Progenitor cell of endocrine pancreas (in vitro differentiated cells): ENCODE data around the gene SLC49A3. TPM values are rescaled to one million over a fixed set of nuclear protein-coding genes. Genes with fewer than 3 reads are reported as not detected.

Experiments used
- DNase-seq: peaks from one replicate; pipeline ENCODE4 v3.0.0; 2021; ENCODE audit warnings: low spot score; ENCODE audit not compliant: unreplicated experiment
- H3K27ac Mint-ChIP-seq: 2 replicates; pipeline ENCODE4 v1.8.0; 2021; ENCODE audit warnings: mild to moderate bottlenecking, moderate library complexity, mixed read lengths
- H3K27me3 Mint-ChIP-seq: 2 replicates; pipeline ENCODE4 v1.8.0; 2021; ENCODE audit warnings: mixed read lengths
- H3K36me3 Mint-ChIP-seq: 2 replicates; pipeline ENCODE4 v1.8.0; 2022; ENCODE audit warnings: mixed read lengths; ENCODE audit not compliant: insufficient read depth
- H3K4me1 Mint-ChIP-seq: 2 replicates; pipeline ENCODE4 v1.8.0; 2021; ENCODE audit warnings: low read depth, mixed read lengths
- H3K4me3 Mint-ChIP-seq: 2 replicates; pipeline ENCODE4 v1.8.0; 2021; ENCODE audit warnings: low read depth, mild to moderate bottlenecking, moderate library complexity, mixed read lengths
- H3K9me3 Mint-ChIP-seq: 2 replicates; pipeline ENCODE4 v1.8.0; 2021; ENCODE audit warnings: low read depth, mixed read lengths
- CTCF ChIP-seq: fragments of 200-600 bp; sonication (generic); IDR thresholded peaks from one replicate; pipeline ENCODE4 v1.5.0; 2021; ENCODE audit warnings: antibody characterized with exemption, mild to moderate bottlenecking; ENCODE audit not compliant: unreplicated experiment
- total RNA-seq: library from RNA; stranded (reverse); gene quantifications from 2 replicates; pipeline ENCODE4 v1.2.1, GENCODE V29; 2021

The SLC49A3 gene
- total RNA-seq, 1 donor from 2014 or later, result 13.1 TPM

- H3K9me3 Mint-ChIP-seq, result no peaks in the 10 kb centered on the region
- no peak overlapping the region for H3K27ac Mint-ChIP-seq
- H3K27me3 Mint-ChIP-seq, result peaks cover 6% of the 10 kb centered on the region
- no peak for TF ChIP-seq CTCF
- peaks cover 7% of the 10 kb centered on the region for H3K36me3 Mint-ChIP-seq
- H3K4me3 Mint-ChIP-seq, result no peak overlapping the region
- peaks cover 2% of the 10 kb centered on the region for H3K4me1 Mint-ChIP-seq
- DNase-seq, result no peak
Observed at GRCh38 chr4:656436-657337, 32.3 kb downstream of the SLC49A3 start.

- peaks cover 5% of the 10 kb centered on the region for H3K36me3 Mint-ChIP-seq
- no peak for DNase-seq
- H3K9me3 Mint-ChIP-seq, result no peaks in the 10 kb centered on the region
- TF ChIP-seq CTCF, result no peak
- peaks cover 2% of the 10 kb centered on the region for H3K4me1 Mint-ChIP-seq
- H3K27me3 Mint-ChIP-seq, result peaks cover 6% of the 10 kb centered on the region
- H3K4me3 Mint-ChIP-seq, result no peak overlapping the region
- peak overlapping the region; percentile 33 for H3K27ac Mint-ChIP-seq
Observed at GRCh38 chr4:655464-656151, 33.3 kb downstream of the SLC49A3 start.

GRCh38 chr4:654871-655463 is 34.0 kb downstream of the SLC49A3 start:
- no peak overlapping the region for H3K4me3 Mint-ChIP-seq
- DNase-seq, result no peak
- TF ChIP-seq CTCF, result no peak
- H3K27ac Mint-ChIP-seq, result no peak overlapping the region
- H3K4me1 Mint-ChIP-seq, result peaks cover 2% of the 10 kb centered on the region
- peaks cover 2% of the 10 kb centered on the region for H3K36me3 Mint-ChIP-seq
- H3K27me3 Mint-ChIP-seq, result peaks cover 6% of the 10 kb centered on the region
- no peaks in the 10 kb centered on the region for H3K9me3 Mint-ChIP-seq

GRCh38 chr4:654503-654845 is 34.5 kb downstream of the SLC49A3 start:
- Mint-ChIP-seq H3K4me1 (peaks cover 2% of the 10 kb centered on the region), H3K27ac (no peak overlapping the region), H3K9me3 (no peaks in the 10 kb centered on the region), H3K27me3 (peaks cover 6% of the 10 kb centered on the region), H3K36me3 (no peaks in the 10 kb centered on the region), H3K4me3 (no peak overlapping the region)
- DNase-seq, result no peak
- no peak for TF ChIP-seq CTCF

GRCh38 chr4:653831-654502 is 35.0 kb downstream of the SLC49A3 start:
- Mint-ChIP-seq H3K4me3 (no peak overlapping the region), H3K36me3 (no peaks in the 10 kb centered on the region), H3K9me3 (no peaks in the 10 kb centered on the region), H3K27me3 (peaks cover 6% of the 10 kb centered on the region), H3K27ac (no peak overlapping the region), H3K4me1 (peaks cover 2% of the 10 kb centered on the region)
- TF ChIP-seq CTCF, result no peak
- DNase-seq, result no peak
